ENCODE measurements around the gene GCSH. TPM values are rescaled to one million over a fixed set of nuclear protein-coding genes. Genes with fewer than 3 reads are reported as not detected.
A peak's percentile ranks its signal among the peaks of the same experiment; 100 is the strongest.

Gene GCSH
- 1 to 10 TPM; 3.5 to 6.6 TPM for total RNA-seq

DNA sequence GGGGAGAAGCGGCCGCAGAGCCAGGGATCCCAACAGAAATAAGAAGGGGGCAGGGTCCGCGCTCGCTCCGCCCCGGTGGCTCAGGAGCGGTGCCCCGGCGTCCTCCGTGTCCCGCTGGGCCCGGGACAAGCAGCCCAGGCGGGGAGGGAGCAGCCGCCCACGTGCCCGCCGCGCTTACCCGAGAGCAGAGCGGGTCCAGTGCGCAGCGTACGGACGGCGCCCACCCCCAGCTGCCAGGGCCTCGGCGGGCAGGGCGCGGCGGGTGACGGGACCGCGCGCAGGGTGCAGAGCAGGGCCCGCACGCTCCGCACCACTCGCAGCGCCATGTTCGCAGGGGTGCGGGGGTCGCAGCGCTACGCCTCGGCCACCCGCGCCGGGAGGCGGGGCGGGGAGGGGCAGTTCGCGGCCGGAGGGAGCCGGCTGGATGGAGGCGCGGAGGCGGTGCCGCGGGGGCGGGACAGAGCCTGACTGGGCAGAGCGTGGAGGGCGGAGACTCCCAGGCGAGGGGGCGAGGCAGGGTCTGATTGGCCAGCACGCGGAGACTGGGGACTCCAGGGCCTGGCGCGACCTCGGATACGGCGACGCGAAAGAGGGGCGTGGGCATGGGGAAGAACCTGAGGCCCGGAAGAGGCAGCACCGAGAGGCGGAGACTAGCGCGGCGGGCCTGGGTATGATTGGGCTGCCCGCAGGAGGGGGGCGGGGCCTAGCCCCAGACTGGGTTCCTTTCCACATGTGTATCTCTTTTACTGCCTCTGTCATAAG is at the start of gene GCSH:
TSS of gene GCSH (minus strand) at position 443 of the 762 bp plus-strand sequence. CDS start at position 326, 117 bp downstream.
- ChIA-PET CTCF (no interaction called here), POLR2A (interaction anchor here (1.2 kb wide), 1 partner anchor 18 kb away, joined by 4 read pairs; no protein-coding TSS in a partner anchor)
- peak within 1 kb of the TSS; percentile 75 for H3K4me3 Mint-ChIP-seq
- no peak within 1 kb of the TSS for H3K27ac Mint-ChIP-seq
- H3K27me3 Mint-ChIP-seq: no peaks in the 10 kb centered on the region
- peaks cover 24% of the 10 kb centered on the region for H3K4me1 Mint-ChIP-seq
- no peaks in the 10 kb centered on the region for H3K9me3 Mint-ChIP-seq
- H3K36me3 Mint-ChIP-seq (ENCODE audit: low read depth): no peaks in the 10 kb centered on the region
- peak; percentile 98 for DNase-seq

GRCh38 chr16:81143921-81144471 is 47.8 kb upstream of the GCSH start:
- no peak overlapping the region for H3K27ac Mint-ChIP-seq
- ChIA-PET CTCF (interaction anchor here (0.7 kb wide), 3 partner anchors 94 to 746 kb away, joined by 3 read pairs; no protein-coding TSS in a partner anchor), POLR2A (no interaction called here)
- no peaks in the 10 kb centered on the region for H3K36me3 Mint-ChIP-seq (ENCODE audit: low read depth)
- DNase-seq: no peak
- no peaks in the 10 kb centered on the region for H3K9me3 Mint-ChIP-seq
- H3K4me1 Mint-ChIP-seq: no peaks in the 10 kb centered on the region
- no peak overlapping the region for H3K4me3 Mint-ChIP-seq
- H3K27me3 Mint-ChIP-seq: no peaks in the 10 kb centered on the region

DNA sequence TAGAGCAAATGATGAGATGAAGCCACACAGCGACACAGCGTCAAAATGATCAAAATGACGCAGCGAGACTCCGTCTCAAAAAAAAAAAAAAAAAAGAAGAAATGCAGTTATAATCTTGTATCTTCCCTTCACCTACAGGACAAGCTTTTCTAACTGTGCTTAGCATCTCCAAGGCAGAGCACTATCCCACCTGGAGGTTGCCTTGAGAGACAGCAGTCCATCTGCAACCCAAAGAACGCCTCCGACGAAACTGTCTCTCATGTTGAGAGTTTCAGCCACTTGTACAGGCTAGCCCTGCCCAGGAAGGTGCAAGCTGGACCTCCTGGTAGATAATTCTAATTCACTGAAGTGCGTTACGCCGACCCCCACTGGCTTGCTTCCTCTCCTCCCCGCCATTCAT is 46.7 kb upstream of the GCSH start:
- no peak overlapping the region for H3K27ac Mint-ChIP-seq
- no peaks in the 10 kb centered on the region for H3K9me3 Mint-ChIP-seq
- H3K4me1 Mint-ChIP-seq: no peaks in the 10 kb centered on the region
- no peak for DNase-seq
- no peaks in the 10 kb centered on the region for H3K36me3 Mint-ChIP-seq (ENCODE audit: low read depth)
- no peak overlapping the region for H3K4me3 Mint-ChIP-seq
- ChIA-PET CTCF (no interaction called here), POLR2A (no interaction called here)
- no peaks in the 10 kb centered on the region for H3K27me3 Mint-ChIP-seq

DNA sequence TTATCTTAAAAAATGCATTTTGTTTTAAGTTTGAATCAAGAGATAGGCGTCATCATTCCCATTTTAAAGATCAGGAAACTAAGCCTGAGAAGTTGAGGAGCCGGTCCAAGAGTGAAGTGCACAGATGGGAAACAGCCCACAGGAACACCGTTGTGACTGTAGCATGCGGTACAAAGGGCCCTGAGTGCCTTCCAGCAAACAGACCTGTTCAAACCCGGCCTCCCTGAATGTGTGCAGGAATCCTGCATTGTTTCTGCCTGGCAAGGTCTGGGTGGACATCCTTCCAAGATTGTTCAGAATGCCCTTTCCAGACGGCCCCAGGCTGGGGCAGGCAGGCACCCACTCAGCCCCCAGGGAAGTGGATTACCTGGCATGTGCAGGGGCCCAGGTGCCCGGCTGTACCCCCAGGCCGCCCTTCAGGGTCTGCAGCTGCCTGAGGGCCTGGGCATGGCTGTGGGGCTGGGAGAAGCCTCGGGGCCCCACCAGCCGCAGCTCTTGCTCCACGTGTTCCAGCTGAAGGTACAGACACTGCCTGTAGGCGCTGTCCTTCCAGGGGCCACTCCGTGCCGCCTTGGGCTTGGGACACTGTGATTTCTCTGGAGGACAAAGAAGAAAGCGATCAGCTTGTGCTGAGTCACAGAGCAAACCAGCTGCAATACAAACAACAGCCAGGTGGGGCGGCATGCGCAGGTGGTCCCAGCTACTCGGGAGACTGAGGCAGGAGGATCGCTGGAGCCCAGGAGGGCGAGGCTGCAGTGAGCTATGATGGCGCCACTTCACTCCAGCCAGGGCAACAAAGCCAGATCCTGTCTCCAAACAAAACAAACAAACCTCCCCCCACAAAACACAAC is 45.0 kb upstream of the GCSH start:
- H3K36me3 Mint-ChIP-seq (ENCODE audit: low read depth): no peaks in the 10 kb centered on the region
- no peaks in the 10 kb centered on the region for H3K9me3 Mint-ChIP-seq
- H3K4me1 Mint-ChIP-seq: no peaks in the 10 kb centered on the region
- no peak for DNase-seq
- no peak overlapping the region for H3K27ac Mint-ChIP-seq
- ChIA-PET CTCF (no interaction called here), POLR2A (no interaction called here)
- no peaks in the 10 kb centered on the region for H3K27me3 Mint-ChIP-seq
- no peak overlapping the region for H3K4me3 Mint-ChIP-seq

- CTCF ChIA-PET: no interaction called here
- Mint-ChIP-seq H3K27ac (no peak overlapping the region), H3K9me3 (no peaks in the 10 kb centered on the region), H3K4me1 (no peaks in the 10 kb centered on the region), H3K27me3 (no peaks in the 10 kb centered on the region), H3K36me3 (ENCODE audit: low read depth) (no peaks in the 10 kb centered on the region), H3K4me3 (no peak overlapping the region)
- POLR2A ChIA-PET: no interaction called here
- DNase-seq: no peak
Observed at GRCh38 chr16:81138831-81139557, 42.8 kb upstream of the GCSH start.

GRCh38 chr16:81137754-81138153 is 41.6 kb upstream of the GCSH start:
- Mint-ChIP-seq H3K36me3 (ENCODE audit: low read depth) (no peaks in the 10 kb centered on the region), H3K9me3 (no peaks in the 10 kb centered on the region), H3K27ac (no peak overlapping the region), H3K4me3 (no peak overlapping the region), H3K27me3 (no peaks in the 10 kb centered on the region), H3K4me1 (no peaks in the 10 kb centered on the region)
- CTCF ChIA-PET: no interaction called here
- no peak for DNase-seq
- POLR2A ChIA-PET: no interaction called here

DNA sequence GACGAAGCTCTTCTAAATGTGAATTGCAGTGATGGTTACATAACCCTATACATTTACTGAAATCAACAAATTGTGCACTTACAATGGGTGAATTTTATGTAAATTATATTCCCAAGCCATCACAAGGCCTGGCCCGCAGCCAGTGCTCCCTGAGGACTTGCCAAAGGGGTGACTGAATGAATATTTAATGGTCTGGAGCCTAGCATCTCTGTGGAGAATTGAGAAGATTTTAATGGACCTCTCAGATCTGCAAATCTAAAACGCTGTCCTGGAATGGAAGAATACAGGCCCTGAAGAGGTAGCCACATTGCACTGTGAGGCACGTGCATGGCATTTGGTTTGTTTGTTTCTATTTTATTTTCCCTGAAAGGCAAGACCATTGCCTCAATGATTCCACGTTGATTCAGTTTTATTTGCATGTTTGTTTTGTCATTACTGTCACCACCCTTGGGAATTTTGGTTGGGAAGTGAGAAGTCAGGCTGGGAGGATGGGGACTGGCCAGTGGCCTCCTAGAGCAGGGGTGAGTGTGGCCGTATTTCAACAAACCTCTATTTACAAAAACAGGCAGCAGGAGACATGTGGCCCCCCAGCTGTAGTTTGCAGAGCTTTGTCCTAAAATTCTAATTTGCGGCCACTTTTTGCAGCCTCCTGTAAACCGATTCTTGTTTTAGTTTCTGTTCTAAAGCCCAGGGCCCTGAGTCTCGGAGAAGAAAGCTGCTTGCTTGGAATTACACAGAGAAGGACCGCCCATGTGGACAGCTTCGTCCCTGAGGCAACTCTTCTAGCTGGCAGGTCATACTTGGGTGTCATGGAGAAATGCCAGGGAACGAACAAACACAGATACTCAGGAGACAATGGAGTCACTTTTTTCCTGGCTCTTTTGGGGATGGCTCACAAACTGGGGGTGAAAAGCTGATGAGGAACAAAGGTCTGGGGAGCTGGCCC is 40.5 kb upstream of the GCSH start:
- no peak for DNase-seq
- CTCF ChIA-PET: no interaction called here
- Mint-ChIP-seq H3K4me3 (no peak overlapping the region), H3K27me3 (no peaks in the 10 kb centered on the region), H3K4me1 (no peaks in the 10 kb centered on the region), H3K27ac (no peak overlapping the region), H3K36me3 (ENCODE audit: low read depth) (no peaks in the 10 kb centered on the region), H3K9me3 (no peaks in the 10 kb centered on the region)
- POLR2A ChIA-PET: no interaction called here

GRCh38 chr16:81130126-81130525 is 33.9 kb upstream of the GCSH start:
- no peaks in the 10 kb centered on the region for H3K9me3 Mint-ChIP-seq
- POLR2A ChIA-PET: no interaction called here
- no peak overlapping the region for H3K4me3 Mint-ChIP-seq

GRCh38 chr16:81128726-81129524 is 32.7 kb upstream of the GCSH start:
- no peaks in the 10 kb centered on the region for H3K4me1 Mint-ChIP-seq
- no peak overlapping the region for H3K27ac Mint-ChIP-seq
- POLR2A ChIA-PET: no interaction called here
- DNase-seq: no peak
- no peak overlapping the region for H3K4me3 Mint-ChIP-seq
- no peaks in the 10 kb centered on the region for H3K9me3 Mint-ChIP-seq
- CTCF ChIA-PET: no interaction called here
- no peaks in the 10 kb centered on the region for H3K27me3 Mint-ChIP-seq
- H3K36me3 Mint-ChIP-seq (ENCODE audit: low read depth): no peaks in the 10 kb centered on the region

More at GRCh38 chr16:81130126-81130525, 33.9 kb upstream of the GCSH start:
- no peak for DNase-seq
- no peak overlapping the region for H3K27ac Mint-ChIP-seq
- H3K27me3 Mint-ChIP-seq: no peaks in the 10 kb centered on the region
- CTCF ChIA-PET: no interaction called here
- H3K36me3 Mint-ChIP-seq (ENCODE audit: low read depth): no peaks in the 10 kb centered on the region
- H3K4me1 Mint-ChIP-seq: no peaks in the 10 kb centered on the region

DNA sequence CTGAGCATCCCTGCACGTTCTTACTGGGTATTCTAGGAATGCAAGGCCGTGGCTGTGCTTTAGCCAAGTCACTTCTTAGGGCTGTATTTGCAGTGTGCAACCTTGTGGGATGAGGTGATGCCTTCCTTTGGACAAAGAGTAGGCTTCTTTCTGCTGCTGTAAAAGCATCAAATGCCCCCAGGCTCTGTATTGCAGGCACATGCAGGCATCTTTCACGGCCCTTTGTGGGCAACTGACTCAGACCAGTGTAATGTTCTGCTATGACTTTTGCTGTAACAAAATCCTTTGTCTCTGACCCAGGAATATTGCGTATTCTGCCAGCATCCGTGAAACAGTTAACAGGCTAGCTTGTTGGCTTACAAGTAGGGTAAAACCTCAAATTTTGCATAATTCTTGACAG is 30.9 kb upstream of the GCSH start:
- H3K27ac Mint-ChIP-seq: no peak overlapping the region
- H3K9me3 Mint-ChIP-seq: no peaks in the 10 kb centered on the region
- ChIA-PET POLR2A (no interaction called here), CTCF (no interaction called here)
- H3K4me1 Mint-ChIP-seq: no peaks in the 10 kb centered on the region
- no peak overlapping the region for H3K4me3 Mint-ChIP-seq
- no peaks in the 10 kb centered on the region for H3K36me3 Mint-ChIP-seq (ENCODE audit: low read depth)
- no peak for DNase-seq
- H3K27me3 Mint-ChIP-seq: no peaks in the 10 kb centered on the region

DNA sequence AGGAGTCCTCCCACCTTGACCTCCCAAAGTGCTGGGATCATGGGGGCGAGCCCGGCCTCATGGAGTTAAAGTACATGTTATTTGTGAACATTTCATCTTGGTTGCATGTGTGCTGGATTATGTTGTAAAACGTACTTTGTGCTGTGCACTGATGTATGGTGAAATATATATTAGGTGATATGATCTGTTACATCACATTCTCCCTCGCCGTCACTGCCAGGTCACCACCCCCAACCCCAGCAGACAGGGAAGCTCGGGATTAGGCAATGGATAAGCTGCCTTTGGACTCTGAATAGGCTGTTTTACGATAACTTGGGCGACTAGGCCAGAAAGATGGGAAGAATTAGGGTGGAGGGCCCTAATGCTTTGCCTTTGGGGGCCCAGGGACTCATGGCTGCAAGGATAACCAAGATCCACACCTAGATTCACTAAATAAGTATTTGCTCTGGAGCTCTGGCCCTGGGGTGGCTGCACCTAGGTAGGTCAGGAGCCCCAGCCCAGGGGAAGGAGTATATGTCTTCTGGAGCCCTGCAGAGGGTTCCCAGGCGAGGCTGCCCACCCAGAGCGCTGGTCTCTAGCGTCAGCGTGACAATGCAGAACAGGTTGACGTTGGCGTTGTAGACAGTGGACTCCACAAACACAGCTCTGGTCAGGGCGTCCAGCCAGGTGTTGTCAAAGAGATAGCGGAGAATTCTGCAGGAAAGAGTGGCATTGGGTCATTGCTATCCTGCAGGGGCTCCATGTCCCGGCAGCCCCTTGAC is 27.1 kb upstream of the GCSH start:
- Mint-ChIP-seq H3K9me3 (no peaks in the 10 kb centered on the region), H3K4me1 (no peaks in the 10 kb centered on the region), H3K4me3 (no peak overlapping the region), H3K36me3 (ENCODE audit: low read depth) (no peaks in the 10 kb centered on the region), H3K27me3 (peaks cover 8% of the 10 kb centered on the region), H3K27ac (no peak overlapping the region)
- ChIA-PET POLR2A (no interaction called here), CTCF (no interaction called here)
- DNase-seq: no peak
